K562 (cell line): ENCODE measurements around the gene ZP1.

Source experiments
- FOXP1 ChIP-seq: sonication (generic); formaldehyde crosslinking; IDR thresholded peaks from 2 replicates; pipeline ENCODE4 v1.8.0; 2022; ENCODE audit warnings: mild to moderate bottlenecking, missing genetic modification reagents
- POLR2A ChIP-seq: fragments of 450-650 bp; conservative IDR thresholded peaks from 2 replicates; pipeline ENCODE4 v1.6.1; 2016
- RAD51 ChIP-seq: fragments of 450-650 bp; IDR thresholded peaks from 2 replicates; pipeline ENCODE4 v1.7.1; 2016; ENCODE audit warnings: low read depth, mild to moderate bottlenecking, borderline replicate concordance
- RBBP5 ChIP-seq: fragments of 200-600 bp; sonication (generic); IDR thresholded peaks from 2 replicates; pipeline ENCODE4 v1.6.1; 2012; ENCODE audit warnings: borderline replicate concordance, mild to moderate bottlenecking, low read length, control low read depth, inconsistent platforms; ENCODE audit not compliant: insufficient read depth, poor library complexity, severe bottlenecking
- SRSF1 ChIP-seq: fragments of 200-400 bp; formaldehyde crosslinking; IDR thresholded peaks from 2 replicates; pipeline ENCODE4 v1.6.1; 2017; ENCODE audit warnings: mild to moderate bottlenecking, low read depth, low read length, moderate library complexity
- ZNF217 ChIP-seq: sonication (generic); formaldehyde crosslinking; IDR thresholded peaks from 2 replicates; pipeline ENCODE4 v1.8.0; 2022; ENCODE audit warnings: mild to moderate bottlenecking, missing genetic modification reagents
- TF ChIP-seq, protein P1 (sequence below), 3 experiments: IDR thresholded peaks in 2 of 3; conservative IDR thresholded peaks in 1 of 3; 2 replicates each; pipeline ENCODE4 v1.5.1; 2011 to 2012; ENCODE audit warnings: low read length in 3 of 3, mild to moderate bottlenecking in 3 of 3, control low read depth in 2 of 3, improper control_type of control experiment in 1 of 3, inconsistent platforms in 1 of 3, low read depth in 1 of 3, mixed read lengths in 1 of 3, moderate library complexity in 1 of 3; ENCODE audit not compliant: insufficient read depth in 2 of 3
- TF ChIP-seq, protein P2 (sequence below): fragments of 450-650 bp; IDR thresholded peaks from 2 replicates; pipeline ENCODE4 v1.6.1; 2017; ENCODE audit warnings: antibody characterized with exemption, mild to moderate bottlenecking

DNA sequence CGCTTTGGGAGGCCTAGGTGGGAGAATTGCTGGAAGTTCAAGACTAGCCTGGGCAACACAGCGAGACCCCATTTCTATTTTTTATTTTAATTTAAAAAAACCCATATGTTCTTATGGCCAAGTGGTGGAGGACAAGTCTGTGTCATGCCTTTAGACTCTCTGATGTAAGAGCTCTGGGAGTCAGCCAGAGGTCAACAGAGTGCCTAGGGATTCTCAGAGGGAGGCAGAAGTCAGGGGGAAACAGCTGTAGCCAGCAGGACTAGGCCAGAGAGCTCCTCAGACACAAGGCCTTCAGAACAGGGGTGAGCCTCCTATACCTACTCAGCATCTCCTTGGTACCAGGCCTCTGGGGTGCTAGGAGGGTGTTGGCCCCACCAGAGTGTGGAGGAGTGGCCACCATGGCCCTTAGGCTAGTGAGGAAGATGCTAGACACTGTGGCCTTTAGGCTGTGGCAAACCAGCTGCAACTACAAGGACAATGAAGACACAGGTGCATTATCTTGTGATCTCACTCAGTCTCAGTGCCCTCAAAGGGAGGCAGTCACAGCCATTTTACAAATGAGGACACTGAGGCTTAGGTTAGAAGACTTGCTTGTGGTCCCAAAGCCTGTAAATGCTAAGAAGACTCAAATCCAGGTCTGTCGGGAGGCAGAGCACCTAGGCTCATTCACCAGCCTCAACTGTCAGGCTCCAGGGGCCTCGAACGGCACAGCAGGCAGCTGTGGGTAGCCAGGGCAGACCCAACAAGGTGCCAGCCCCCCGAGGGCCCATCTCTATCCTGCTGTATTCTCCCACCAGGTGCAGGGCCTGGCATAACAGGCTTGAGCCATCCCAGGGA lies 5.0 kb downstream of the ZP1 start:
- TF ChIP-seq, protein P1, sequence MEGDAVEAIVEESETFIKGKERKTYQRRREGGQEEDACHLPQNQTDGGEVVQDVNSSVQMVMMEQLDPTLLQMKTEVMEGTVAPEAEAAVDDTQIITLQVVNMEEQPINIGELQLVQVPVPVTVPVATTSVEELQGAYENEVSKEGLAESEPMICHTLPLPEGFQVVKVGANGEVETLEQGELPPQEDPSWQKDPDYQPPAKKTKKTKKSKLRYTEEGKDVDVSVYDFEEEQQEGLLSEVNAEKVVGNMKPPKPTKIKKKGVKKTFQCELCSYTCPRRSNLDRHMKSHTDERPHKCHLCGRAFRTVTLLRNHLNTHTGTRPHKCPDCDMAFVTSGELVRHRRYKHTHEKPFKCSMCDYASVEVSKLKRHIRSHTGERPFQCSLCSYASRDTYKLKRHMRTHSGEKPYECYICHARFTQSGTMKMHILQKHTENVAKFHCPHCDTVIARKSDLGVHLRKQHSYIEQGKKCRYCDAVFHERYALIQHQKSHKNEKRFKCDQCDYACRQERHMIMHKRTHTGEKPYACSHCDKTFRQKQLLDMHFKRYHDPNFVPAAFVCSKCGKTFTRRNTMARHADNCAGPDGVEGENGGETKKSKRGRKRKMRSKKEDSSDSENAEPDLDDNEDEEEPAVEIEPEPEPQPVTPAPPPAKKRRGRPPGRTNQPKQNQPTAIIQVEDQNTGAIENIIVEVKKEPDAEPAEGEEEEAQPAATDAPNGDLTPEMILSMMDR (IDR thresholded peaks at IDR 0.05 in 2 of 3, conservative IDR thresholded peaks at IDR 0.05 in 1 of 3; ENCODE audit: insufficient read depth in 2 of 3, low read depth in 1 of 3, low read length in 3 of 3), result no peak
- no peak for TF ChIP-seq ZNF217 (CRISPR knock-in tag)
- TF ChIP-seq RAD51, result no peak
- TF ChIP-seq POLR2A, result no peak
- TF ChIP-seq RBBP5, result no peak
- no peak for TF ChIP-seq SRSF1
- TF ChIP-seq FOXP1 (CRISPR knock-in tag), result no peak
- TF ChIP-seq, protein P2, sequence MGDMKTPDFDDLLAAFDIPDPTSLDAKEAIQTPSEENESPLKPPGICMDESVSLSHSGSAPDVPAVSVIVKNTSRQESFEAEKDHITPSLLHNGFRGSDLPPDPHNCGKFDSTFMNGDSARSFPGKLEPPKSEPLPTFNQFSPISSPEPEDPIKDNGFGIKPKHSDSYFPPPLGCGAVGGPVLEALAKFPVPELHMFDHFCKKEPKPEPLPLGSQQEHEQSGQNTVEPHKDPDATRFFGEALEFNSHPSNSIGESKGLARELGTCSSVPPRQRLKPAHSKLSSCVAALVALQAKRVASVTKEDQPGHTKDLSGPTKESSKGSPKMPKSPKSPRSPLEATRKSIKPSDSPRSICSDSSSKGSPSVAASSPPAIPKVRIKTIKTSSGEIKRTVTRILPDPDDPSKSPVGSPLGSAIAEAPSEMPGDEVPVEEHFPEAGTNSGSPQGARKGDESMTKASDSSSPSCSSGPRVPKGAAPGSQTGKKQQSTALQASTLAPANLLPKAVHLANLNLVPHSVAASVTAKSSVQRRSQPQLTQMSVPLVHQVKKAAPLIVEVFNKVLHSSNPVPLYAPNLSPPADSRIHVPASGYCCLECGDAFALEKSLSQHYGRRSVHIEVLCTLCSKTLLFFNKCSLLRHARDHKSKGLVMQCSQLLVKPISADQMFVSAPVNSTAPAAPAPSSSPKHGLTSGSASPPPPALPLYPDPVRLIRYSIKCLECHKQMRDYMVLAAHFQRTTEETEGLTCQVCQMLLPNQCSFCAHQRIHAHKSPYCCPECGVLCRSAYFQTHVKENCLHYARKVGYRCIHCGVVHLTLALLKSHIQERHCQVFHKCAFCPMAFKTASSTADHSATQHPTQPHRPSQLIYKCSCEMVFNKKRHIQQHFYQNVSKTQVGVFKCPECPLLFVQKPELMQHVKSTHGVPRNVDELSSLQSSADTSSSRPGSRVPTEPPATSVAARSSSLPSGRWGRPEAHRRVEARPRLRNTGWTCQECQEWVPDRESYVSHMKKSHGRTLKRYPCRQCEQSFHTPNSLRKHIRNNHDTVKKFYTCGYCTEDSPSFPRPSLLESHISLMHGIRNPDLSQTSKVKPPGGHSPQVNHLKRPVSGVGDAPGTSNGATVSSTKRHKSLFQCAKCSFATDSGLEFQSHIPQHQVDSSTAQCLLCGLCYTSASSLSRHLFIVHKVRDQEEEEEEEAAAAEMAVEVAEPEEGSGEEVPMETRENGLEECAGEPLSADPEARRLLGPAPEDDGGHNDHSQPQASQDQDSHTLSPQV, result no peak
